ENCODE measurements around the gene PIK3R1. TPM values are rescaled to one million over a fixed set of nuclear protein-coding genes. Genes with fewer than 3 reads are reported as not detected.

The PIK3R1 gene
- polyA plus RNA-seq, 1 donor (not counting 4 experiments of a cell fraction or from before 2014, with no cell fraction given): 16.7 TPM

GRCh38 chr5:68246802-68247201, 31.2 kb downstream of the PIK3R1 start:
- H3K27me3 ChIP-seq (ENCODE audit: control insufficient read depth, extremely low read depth, insufficient read depth, low read length): no peaks in the 10 kb centered on the region
- no peak overlapping the region for H3K4me2 ChIP-seq (ENCODE audit: control insufficient read depth, extremely low read depth, insufficient read depth, low read depth, low read length)
- H3K4me1 ChIP-seq (ENCODE audit: control insufficient read depth, extremely low read depth, insufficient read depth, low read length): peaks cover 17% of the 10 kb centered on the region
- no peaks in the 10 kb centered on the region for H3K9me3 ChIP-seq (ENCODE audit: control insufficient read depth, low read depth, low read length)
- FAIRE-seq (no peak), DNase-seq (ENCODE audit: low read depth, low spot score) (no peak)
- dilution Hi-C loops (cut with MboI; ENCODE audit: extremely low pct_ligation_motif_present, low sequenced_read_pairs): no loop called here
- TF ChIP-seq EZH2 (IDR thresholded peaks at IDR 0.05; ENCODE audit: low read length): no peak
- no peak for TF ChIP-seq CTCF (optimal IDR thresholded peaks at IDR 0.05 in 1 of 3, IDR thresholded peaks at IDR 0.05 in 1 of 3, conservative IDR thresholded peaks at IDR 0.05 in 1 of 3; ENCODE audit: extremely low read depth in 1 of 3, insufficient read depth in 2 of 3, low read length in 3 of 3)
- peaks cover 42% of the 10 kb centered on the region for H3K79me2 ChIP-seq (ENCODE audit: control insufficient read depth, insufficient read depth, low read length)
- H3K9ac ChIP-seq (ENCODE audit: control insufficient read depth, extremely low read depth, insufficient read depth, low read length): no peak overlapping the region
- H2AFZ ChIP-seq (ENCODE audit: control insufficient read depth, low read length): no peak overlapping the region
- H3K27ac ChIP-seq (ENCODE audit: control insufficient read depth, insufficient read depth, low read length): no peak overlapping the region
- peaks cover 0 to 6% of the 10 kb centered on the region in 2 experiments for H3K36me3 ChIP-seq (ENCODE audit: control insufficient read depth in 2 of 2, extremely low read depth in 1 of 2, insufficient read depth in 2 of 2, low read length in 2 of 2)
- no peaks in the 10 kb centered on the region for H4K20me1 ChIP-seq (ENCODE audit: control insufficient read depth, extremely low read depth, insufficient read depth, low read length)
- peaks cover 2% of the 10 kb centered on the region for H3K9me1 ChIP-seq (ENCODE audit: control insufficient read depth, extremely low read depth, insufficient read depth, low read length)
- H3K4me3 ChIP-seq (ENCODE audit: control insufficient read depth in 2 of 3, extremely low read depth in 1 of 3, insufficient read depth in 2 of 3, low read depth in 1 of 3, low read length in 3 of 3): no peak overlapping the region

GRCh38 chr5:68247627-68248026, 32.1 kb downstream of the PIK3R1 start:
- DNase-seq (ENCODE audit: low read depth, low spot score) (no peak), FAIRE-seq (no peak)
- no peak overlapping the region for H2AFZ ChIP-seq (ENCODE audit: control insufficient read depth, low read length)
- H3K4me1 ChIP-seq (ENCODE audit: control insufficient read depth, extremely low read depth, insufficient read depth, low read length): peaks cover 25% of the 10 kb centered on the region
- peaks cover 41% of the 10 kb centered on the region for H3K79me2 ChIP-seq (ENCODE audit: control insufficient read depth, insufficient read depth, low read length)
- no peaks in the 10 kb centered on the region for H4K20me1 ChIP-seq (ENCODE audit: control insufficient read depth, extremely low read depth, insufficient read depth, low read length)
- peaks cover 0 to 6% of the 10 kb centered on the region in 2 experiments for H3K36me3 ChIP-seq (ENCODE audit: control insufficient read depth in 2 of 2, extremely low read depth in 1 of 2, insufficient read depth in 2 of 2, low read length in 2 of 2)
- no peak overlapping the region for H3K27ac ChIP-seq (ENCODE audit: control insufficient read depth, insufficient read depth, low read length)
- dilution Hi-C loops (cut with MboI; ENCODE audit: extremely low pct_ligation_motif_present, low sequenced_read_pairs): no loop called here
- TF ChIP-seq EZH2 (IDR thresholded peaks at IDR 0.05; ENCODE audit: low read length) (no peak), CTCF (optimal IDR thresholded peaks at IDR 0.05 in 1 of 3, IDR thresholded peaks at IDR 0.05 in 1 of 3, conservative IDR thresholded peaks at IDR 0.05 in 1 of 3; ENCODE audit: extremely low read depth in 1 of 3, insufficient read depth in 2 of 3, low read length in 3 of 3) (no peak)
- H3K4me3 ChIP-seq (ENCODE audit: control insufficient read depth in 2 of 3, extremely low read depth in 1 of 3, insufficient read depth in 2 of 3, low read depth in 1 of 3, low read length in 3 of 3): no peak overlapping the region
- H3K4me2 ChIP-seq (ENCODE audit: control insufficient read depth, extremely low read depth, insufficient read depth, low read depth, low read length): no peak overlapping the region
- H3K9me1 ChIP-seq (ENCODE audit: control insufficient read depth, extremely low read depth, insufficient read depth, low read length): peaks cover 4% of the 10 kb centered on the region
- H3K27me3 ChIP-seq (ENCODE audit: control insufficient read depth, extremely low read depth, insufficient read depth, low read length): no peaks in the 10 kb centered on the region
- H3K9ac ChIP-seq (ENCODE audit: control insufficient read depth, extremely low read depth, insufficient read depth, low read length): no peak overlapping the region
- no peaks in the 10 kb centered on the region for H3K9me3 ChIP-seq (ENCODE audit: control insufficient read depth, low read depth, low read length)

Measured in keratinocyte (primary cell).